HL-60 (cell line): ENCODE measurements around the gene HLA-DPB1.

Source experiments
- CTCF ChIP-seq: IDR thresholded peaks from one replicate; pipeline ENCODE4 v1.5.1; 2011; ENCODE audit warnings: low read length, control low read depth, inconsistent platforms; ENCODE audit not compliant: insufficient read depth
- POLR2AphosphoS5 ChIP-seq: IDR thresholded peaks from 2 replicates; pipeline ENCODE4 v1.6.1; 2012; ENCODE audit warnings: low read depth

DNA sequence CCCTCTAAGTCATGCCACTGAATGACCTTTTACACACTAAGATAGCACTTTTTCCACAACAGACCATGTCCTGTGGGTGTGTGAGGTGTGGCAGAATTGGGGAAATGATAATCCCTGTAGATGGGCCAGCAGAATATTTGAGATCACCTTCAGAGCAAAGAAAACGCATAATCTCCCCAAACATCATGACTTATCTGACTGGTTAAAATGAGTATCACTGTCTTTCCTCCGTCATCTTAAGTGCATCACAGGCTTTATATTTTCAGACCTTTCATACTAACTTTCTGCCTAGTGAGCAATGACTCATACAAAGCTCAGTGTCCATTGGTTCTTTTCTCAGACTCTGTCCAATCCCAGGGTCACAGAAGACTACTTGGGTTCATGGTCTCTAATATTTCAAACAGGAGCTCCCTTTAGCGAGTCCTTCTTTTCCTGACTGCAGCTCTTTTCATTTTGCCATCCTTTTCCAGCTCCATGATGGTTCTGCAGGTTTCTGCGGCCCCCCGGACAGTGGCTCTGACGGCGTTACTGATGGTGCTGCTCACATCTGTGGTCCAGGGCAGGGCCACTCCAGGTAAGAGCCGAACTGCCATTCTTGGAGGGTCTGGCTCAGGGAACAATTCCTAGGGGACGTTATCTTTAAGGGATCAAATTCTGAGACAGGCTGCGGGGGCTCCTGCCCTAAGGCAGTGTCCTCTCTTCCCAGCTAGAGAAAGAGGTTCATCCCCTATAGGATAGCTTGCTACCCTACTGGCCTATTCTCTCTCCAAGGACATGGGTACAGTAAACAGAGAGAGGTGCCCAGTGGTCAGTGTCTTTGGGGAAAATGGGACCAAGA, at the start of gene HLA-DPB1:
- no peak for TF ChIP-seq CTCF
- no peak for TF ChIP-seq POLR2AphosphoS5
